ENCODE results near the gene RNF112.

- no peak for TF ChIP-seq POLR2A (IDR thresholded peaks at IDR 0.05)
- no peak for TF ChIP-seq CTCF (IDR thresholded peaks at IDR 0.05)
Measured at GRCh38 chr17:19372011-19372370, 39.0 kb upstream of the RNF112 start.

All from tibial nerve (tissue), 3 donors.